ENCODE measurements around the gene OAS3.
A peak's percentile ranks its signal among the peaks of the same experiment; 100 is the strongest.
"Not testable (repeated sequence)": the region's sequence is repeated elsewhere in the genome, so short reads cannot be mapped to it uniquely, and the experiment has no call there.

The OAS3 gene

GRCh38 chr12:112919121-112919520 is 19.2 kb upstream of the OAS3 start:
- DNase-seq (ENCODE audit: low spot score), result no peak
- FAIRE-seq, result no peak

GRCh38 chr12:112924986-112925385 is 13.3 kb upstream of the OAS3 start:
- no peak for FAIRE-seq
- DNase-seq (ENCODE audit: low spot score), result no peak

GRCh38 chr12:112926416-112927033 is 11.7 kb upstream of the OAS3 start:
- FAIRE-seq; DNase-seq (ENCODE audit: low spot score): not testable (repeated sequence)

GRCh38 chr12:112927475-112927874 is 10.8 kb upstream of the OAS3 start:
- DNase-seq (ENCODE audit: low spot score), result no peak
- FAIRE-seq, result no peak

- DNase-seq (ENCODE audit: low spot score) (no peak), FAIRE-seq (no peak)
These were observed 10.3 kb upstream of the OAS3 start for GRCh38 chr12:112927925-112928324.

- DNase-seq (ENCODE audit: low spot score), result no peak
- FAIRE-seq, result no peak
These were observed 9.3 kb upstream of the OAS3 start for GRCh38 chr12:112928978-112929377.

GRCh38 chr12:112929715-112930114 is 8.6 kb upstream of the OAS3 start:
- DNase-seq (ENCODE audit: low spot score) (no peak), FAIRE-seq (no peak)

GRCh38 chr12:112930350-112930749 is 7.9 kb upstream of the OAS3 start:
- no peak for FAIRE-seq
- DNase-seq (ENCODE audit: low spot score), result no peak

GRCh38 chr12:112932485-112933128 is 5.7 kb upstream of the OAS3 start:
- no peak for FAIRE-seq

GRCh38 chr12:112933129-112933505 is 5.2 kb upstream of the OAS3 start:
- no peak for DNase-seq (ENCODE audit: low spot score)
- no peak for FAIRE-seq

More at GRCh38 chr12:112932485-112933128, 5.7 kb upstream of the OAS3 start:
- no peak for DNase-seq (ENCODE audit: low spot score)

GRCh38 chr12:112936264-112936663 is 2.0 kb upstream of the OAS3 start:
- FAIRE-seq, result no peak
- DNase-seq (ENCODE audit: low spot score), result no peak

GRCh38 chr12:112936927-112937326 is 1.3 kb upstream of the OAS3 start:
- FAIRE-seq (no peak), DNase-seq (ENCODE audit: low spot score) (no peak)

GRCh38 chr12:112938751-112939150 is 477 bp downstream of the OAS3 start:
- FAIRE-seq (no peak), DNase-seq (ENCODE audit: low spot score) (peak; percentile 18)

- FAIRE-seq (no peak), DNase-seq (ENCODE audit: low spot score) (no peak)
These were observed 1.6 kb downstream of the OAS3 start for GRCh38 chr12:112939761-112940381.

GRCh38 chr12:112941528-112942335 is 3.5 kb downstream of the OAS3 start:
- DNase-seq (ENCODE audit: low spot score) (no peak), FAIRE-seq (no peak)

GRCh38 chr12:112942572-112942971 is 4.3 kb downstream of the OAS3 start:
- FAIRE-seq (no peak), DNase-seq (ENCODE audit: low spot score) (no peak)

- no peak for FAIRE-seq
These were observed 5.9 kb downstream of the OAS3 start for GRCh38 chr12:112944024-112944690.

GRCh38 chr12:112945515-112945914 is 7.2 kb downstream of the OAS3 start:
- FAIRE-seq, result no peak

More at GRCh38 chr12:112944024-112944690, 5.9 kb downstream of the OAS3 start:
- DNase-seq (ENCODE audit: low spot score), result no peak

GRCh38 chr12:112946236-112947000 is 8.1 kb downstream of the OAS3 start:
- DNase-seq (ENCODE audit: low spot score) (no peak), FAIRE-seq (no peak)

More at GRCh38 chr12:112945515-112945914, 7.2 kb downstream of the OAS3 start:
- DNase-seq (ENCODE audit: low spot score), result no peak

- FAIRE-seq (no peak), DNase-seq (ENCODE audit: low spot score) (no peak)
These were observed 9.0 kb downstream of the OAS3 start for GRCh38 chr12:112947314-112947713.

- FAIRE-seq, result no peak
- no peak for DNase-seq (ENCODE audit: low spot score)
These were observed 9.5 kb downstream of the OAS3 start for GRCh38 chr12:112947761-112948160.
